HG02943 (cell line): ENCODE measurements around the gene TWIST1.

Experiments used
- ATAC-seq: cut with Tn5 transposase; IDR thresholded peaks from one replicate; pipeline ENCODE4 v1.9.1; 2021; ENCODE audit warnings: mild to moderate bottlenecking, low read depth, moderate library complexity; ENCODE audit not compliant: unreplicated experiment

The TWIST1 gene

GRCh38 chr7:19117091-19117869 is at the start of gene TWIST1:
Gene TWIST1 (minus strand): TSS chr7:19117636. CDS start chr7:19117321, 315 bp downstream.
- no peak for ATAC-seq

- no peak for ATAC-seq
These were observed 44.2 kb upstream of the TWIST1 start for GRCh38 chr7:19161671-19162070.

GRCh38 chr7:19146699-19147098 is 29.3 kb upstream of the TWIST1 start:
- ATAC-seq = no peak

GRCh38 chr7:19145434-19146115 is 28.1 kb upstream of the TWIST1 start:
- no peak for ATAC-seq

GRCh38 chr7:19144661-19145433 is 27.4 kb upstream of the TWIST1 start, which contains the start of gene FERD3L:
Gene FERD3L (minus strand): TSS chr7:19145421. CDS start chr7:19145362, 59 bp downstream.
- no peak for ATAC-seq

- no peak for ATAC-seq
These were observed 26.6 kb upstream of the TWIST1 start for GRCh38 chr7:19143881-19144574.

GRCh38 chr7:19139706-19140327 is 22.4 kb upstream of the TWIST1 start:
- ATAC-seq = no peak

GRCh38 chr7:19133886-19134285 is 16.4 kb upstream of the TWIST1 start:
- no peak for ATAC-seq

- no peak for ATAC-seq
These were observed 16.0 kb upstream of the TWIST1 start for GRCh38 chr7:19133390-19133789.

GRCh38 chr7:19128856-19129255 is 11.4 kb upstream of the TWIST1 start:
- no peak for ATAC-seq

GRCh38 chr7:19121977-19122588 is 4.6 kb upstream of the TWIST1 start:
- no peak for ATAC-seq

GRCh38 chr7:19119870-19120486 is 2.5 kb upstream of the TWIST1 start:
- no peak for ATAC-seq

- no peak for ATAC-seq
These were observed 1.9 kb upstream of the TWIST1 start for GRCh38 chr7:19119372-19119771.

GRCh38 chr7:19118636-19119371 is 1.4 kb upstream of the TWIST1 start:
- ATAC-seq = no peak

GRCh38 chr7:19117870-19118608 is 603 bp upstream of the TWIST1 start:
- ATAC-seq = no peak

GRCh38 chr7:19116121-19117090 is 1.0 kb downstream of the TWIST1 start:
- ATAC-seq = no peak

- no peak for ATAC-seq
These were observed 2.9 kb downstream of the TWIST1 start for GRCh38 chr7:19114551-19114855.
